ENCODE results near the gene NRXN2.

DNA sequence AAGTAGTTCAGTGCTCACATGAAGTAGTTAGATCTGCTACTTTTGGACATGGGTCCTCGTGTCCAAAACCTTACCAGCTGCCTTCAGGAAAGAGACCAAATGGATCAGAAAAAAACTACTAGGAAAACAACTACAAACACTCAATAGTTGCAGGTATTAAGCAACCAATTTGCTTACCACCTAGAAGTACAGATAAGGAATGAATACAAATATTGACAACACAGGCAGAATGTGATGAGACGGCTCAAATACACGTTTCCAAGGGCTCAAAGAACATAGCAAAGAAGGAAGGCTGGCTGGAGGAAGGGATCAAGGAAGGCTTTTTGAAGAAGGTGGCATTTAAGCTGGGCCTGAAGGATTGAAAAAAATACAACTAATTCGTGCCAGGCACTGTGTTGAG is 41.8 kb downstream of the NRXN2 start:
- TF ChIP-seq TAF1 (IDR thresholded peaks at IDR 0.05; ENCODE audit: borderline replicate concordance, low read depth, low read length) (no peak), YY1 (IDR thresholded peaks at IDR 0.05; ENCODE audit: low read depth, low read length) (no peak), NFYA (IDR thresholded peaks at IDR 0.05; ENCODE audit: borderline replicate concordance, low read depth, low read length) (no peak), EZH2 (IDR thresholded peaks at IDR 0.05; ENCODE audit: borderline replicate concordance, control insufficient read depth, low read depth, low read length) (no peak), DPF2 (IDR thresholded peaks at IDR 0.05) (no peak), SUZ12 (IDR thresholded peaks at IDR 0.05; ENCODE audit: unreplicated experiment) (no peak), HDAC6 (IDR thresholded peaks at IDR 0.05; ENCODE audit: unreplicated experiment) (no peak), CHD1 (IDR thresholded peaks at IDR 0.05; ENCODE audit: low read depth, low read length) (no peak)
- TF ChIP-seq, protein P1, sequence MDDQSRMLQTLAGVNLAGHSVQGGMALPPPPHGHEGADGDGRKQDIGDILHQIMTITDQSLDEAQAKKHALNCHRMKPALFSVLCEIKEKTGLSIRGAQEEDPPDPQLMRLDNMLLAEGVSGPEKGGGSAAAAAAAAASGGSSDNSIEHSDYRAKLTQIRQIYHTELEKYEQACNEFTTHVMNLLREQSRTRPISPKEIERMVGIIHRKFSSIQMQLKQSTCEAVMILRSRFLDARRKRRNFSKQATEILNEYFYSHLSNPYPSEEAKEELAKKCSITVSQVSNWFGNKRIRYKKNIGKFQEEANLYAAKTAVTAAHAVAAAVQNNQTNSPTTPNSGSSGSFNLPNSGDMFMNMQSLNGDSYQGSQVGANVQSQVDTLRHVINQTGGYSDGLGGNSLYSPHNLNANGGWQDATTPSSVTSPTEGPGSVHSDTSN (IDR thresholded peaks at IDR 0.05; ENCODE audit: insufficient replicate concordance, low read depth, low read length), result no peak
- TF ChIP-seq, protein P2, sequence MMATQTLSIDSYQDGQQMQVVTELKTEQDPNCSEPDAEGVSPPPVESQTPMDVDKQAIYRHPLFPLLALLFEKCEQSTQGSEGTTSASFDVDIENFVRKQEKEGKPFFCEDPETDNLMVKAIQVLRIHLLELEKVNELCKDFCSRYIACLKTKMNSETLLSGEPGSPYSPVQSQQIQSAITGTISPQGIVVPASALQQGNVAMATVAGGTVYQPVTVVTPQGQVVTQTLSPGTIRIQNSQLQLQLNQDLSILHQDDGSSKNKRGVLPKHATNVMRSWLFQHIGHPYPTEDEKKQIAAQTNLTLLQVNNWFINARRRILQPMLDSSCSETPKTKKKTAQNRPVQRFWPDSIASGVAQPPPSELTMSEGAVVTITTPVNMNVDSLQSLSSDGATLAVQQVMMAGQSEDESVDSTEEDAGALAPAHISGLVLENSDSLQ (IDR thresholded peaks at IDR 0.05), result no peak
